Uterus (tissue), 2 donors: ENCODE measurements around the gene ARPC4.

Experiments
- POLR2A ChIP-seq, 2 donors: fragments of 450-650 bp; IDR thresholded peaks; one replicate each; pipeline ENCODE4 v1.6.1; 2016; ENCODE audit warnings: antibody characterized with exemption in 2 of 2, mild to moderate bottlenecking in 1 of 2, moderate library complexity in 1 of 2
- TF ChIP-seq, protein P1 (sequence below), 4 experiments: fragments of 200-600 bp in 2 of 4; fragments of 450-650 bp in 2 of 4; sonication (generic) in 2 of 4; IDR thresholded peaks; one replicate each; pipeline ENCODE4 v1.5.1; 2016 to 2019; ENCODE audit warnings: antibody characterized with exemption in 4 of 4, mild to moderate bottlenecking in 2 of 4, moderate library complexity in 1 of 4

DNA sequence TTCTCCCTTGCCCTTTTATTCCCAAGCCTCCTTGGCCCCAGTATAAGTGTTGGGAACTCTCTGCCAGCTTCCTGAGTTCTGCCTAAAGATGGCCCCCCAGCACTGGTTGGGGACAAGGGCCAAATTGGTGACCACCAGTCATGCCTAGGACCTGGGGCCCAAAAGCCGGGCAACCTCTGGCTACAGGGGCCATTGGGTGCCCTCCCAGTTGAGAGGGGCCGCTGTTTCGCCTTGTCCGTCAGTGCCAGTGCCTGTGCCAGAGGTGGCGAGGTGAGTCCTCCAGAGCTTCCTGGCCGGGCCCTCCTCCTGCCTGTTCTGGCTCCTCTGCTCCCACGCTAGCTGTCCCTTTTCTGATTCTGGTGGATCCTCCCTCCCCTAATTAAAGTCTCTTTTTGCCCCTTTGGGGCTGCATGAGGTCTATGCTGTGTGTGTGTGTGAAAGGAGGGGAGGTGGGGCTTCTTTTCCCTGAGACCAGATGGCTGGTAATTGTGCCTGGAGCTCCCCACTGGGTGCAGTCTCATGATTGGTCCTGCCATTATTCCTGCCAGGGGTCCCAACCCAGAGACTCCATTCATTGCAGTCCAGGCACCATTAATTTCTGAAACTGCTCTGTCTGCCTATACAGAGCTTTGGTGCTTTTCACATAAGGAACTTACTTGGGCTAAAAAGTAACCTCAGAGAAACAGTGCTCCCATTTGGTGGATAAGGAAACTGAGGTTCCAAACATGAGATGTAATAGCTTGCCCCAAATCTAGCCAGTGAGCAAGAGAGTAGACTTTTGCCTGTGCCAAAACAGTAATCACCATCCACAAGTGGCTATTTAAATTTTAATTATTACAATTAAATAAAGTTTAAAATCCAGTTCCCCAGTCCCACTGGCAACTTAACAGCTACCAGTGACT lies 14.1 kb downstream of the ARPC4 start:
- TF ChIP-seq, protein P1, sequence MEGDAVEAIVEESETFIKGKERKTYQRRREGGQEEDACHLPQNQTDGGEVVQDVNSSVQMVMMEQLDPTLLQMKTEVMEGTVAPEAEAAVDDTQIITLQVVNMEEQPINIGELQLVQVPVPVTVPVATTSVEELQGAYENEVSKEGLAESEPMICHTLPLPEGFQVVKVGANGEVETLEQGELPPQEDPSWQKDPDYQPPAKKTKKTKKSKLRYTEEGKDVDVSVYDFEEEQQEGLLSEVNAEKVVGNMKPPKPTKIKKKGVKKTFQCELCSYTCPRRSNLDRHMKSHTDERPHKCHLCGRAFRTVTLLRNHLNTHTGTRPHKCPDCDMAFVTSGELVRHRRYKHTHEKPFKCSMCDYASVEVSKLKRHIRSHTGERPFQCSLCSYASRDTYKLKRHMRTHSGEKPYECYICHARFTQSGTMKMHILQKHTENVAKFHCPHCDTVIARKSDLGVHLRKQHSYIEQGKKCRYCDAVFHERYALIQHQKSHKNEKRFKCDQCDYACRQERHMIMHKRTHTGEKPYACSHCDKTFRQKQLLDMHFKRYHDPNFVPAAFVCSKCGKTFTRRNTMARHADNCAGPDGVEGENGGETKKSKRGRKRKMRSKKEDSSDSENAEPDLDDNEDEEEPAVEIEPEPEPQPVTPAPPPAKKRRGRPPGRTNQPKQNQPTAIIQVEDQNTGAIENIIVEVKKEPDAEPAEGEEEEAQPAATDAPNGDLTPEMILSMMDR (IDR thresholded peaks at IDR 0.05) = no peak
- TF ChIP-seq POLR2A (IDR thresholded peaks at IDR 0.05) = no peak
